Bronchial epithelial cell (primary cell): ENCODE data around the gene HCN2. TPM values are rescaled to one million over a fixed set of nuclear protein-coding genes. Genes with fewer than 3 reads are reported as not detected.

Source experiments
- DNase-seq: peaks from one replicate; pipeline ENCODE4 v3.0.0-alpha.2; 2010; ENCODE audit warnings: low read depth
- FAIRE-seq: peaks from 2 replicates; lab custom pipeline; 2011; peaks lifted over from hg19 to GRCh38; lab: Jason Lieb, UNC
- H3K27me3 ChIP-seq: 2 replicates; pipeline ENCODE4 v1.5.1; 2011; ENCODE audit warnings: low read length; ENCODE audit not compliant: control insufficient read depth, insufficient read depth
- H3K36me3 ChIP-seq: 2 replicates; pipeline ENCODE4 v1.5.1; 2011; ENCODE audit warnings: low read length; ENCODE audit not compliant: control insufficient read depth, insufficient read depth
- H3K4me3 ChIP-seq: 2 replicates; pipeline ENCODE4 v1.5.1; 2011; ENCODE audit warnings: mild to moderate bottlenecking, low read depth, low read length, control low read depth
- total RNA-seq: library from RNA; depleted of rRNA; stranded (reverse); fragments of >200 nt; gene quantifications from 2 replicates; pipeline ENCODE4 v1.2.1, GENCODE V29; 2014
- TF ChIP-seq, protein P1 (sequence below): IDR thresholded peaks from 2 replicates; pipeline ENCODE4 v1.5.1; 2011; ENCODE audit warnings: mild to moderate bottlenecking, moderate library complexity, low read length, control low read depth, inconsistent platforms; ENCODE audit not compliant: insufficient read depth, severe bottlenecking

HCN2 gene
- total RNA-seq, 1 donor from 2014 or later = under 0.01 TPM

DNA sequence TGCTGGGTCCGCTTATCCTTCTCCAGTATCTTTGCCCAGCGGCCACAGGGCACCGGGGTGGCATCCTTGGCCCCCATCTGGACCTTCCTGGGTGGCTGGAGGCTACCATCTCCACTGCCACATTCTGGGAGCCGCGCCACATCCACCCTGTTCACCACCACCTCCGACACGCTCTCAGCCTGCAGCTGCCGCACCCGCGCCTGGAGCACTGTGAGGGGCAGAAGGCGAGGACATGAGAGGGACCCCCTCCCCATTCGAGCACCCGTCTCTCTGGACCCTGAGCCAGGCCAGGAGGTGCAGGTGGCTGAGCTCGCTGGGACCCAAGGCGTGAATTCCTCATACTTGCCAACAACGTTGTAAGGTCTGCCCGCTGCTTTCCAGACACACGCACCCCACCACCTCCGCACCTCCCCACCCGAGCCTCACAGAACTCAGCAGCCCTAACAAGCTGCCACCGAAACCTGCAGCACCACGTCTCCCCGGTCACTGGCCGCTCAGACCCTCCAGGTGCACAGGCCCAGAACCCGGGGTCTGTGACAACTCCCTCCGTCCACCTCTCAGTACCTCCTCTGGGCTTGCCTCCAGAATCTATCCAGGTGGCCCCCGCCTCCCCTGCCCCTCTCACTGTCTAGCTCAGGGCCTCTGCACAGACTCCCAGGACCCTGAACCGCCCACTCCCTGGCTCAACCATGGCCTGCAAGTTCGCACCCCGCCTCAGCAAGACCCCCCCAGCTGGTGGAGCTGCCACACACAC is 40.5 kb downstream of the HCN2 start:
- FAIRE-seq = no peak
- no peak for DNase-seq
- TF ChIP-seq, protein P1, sequence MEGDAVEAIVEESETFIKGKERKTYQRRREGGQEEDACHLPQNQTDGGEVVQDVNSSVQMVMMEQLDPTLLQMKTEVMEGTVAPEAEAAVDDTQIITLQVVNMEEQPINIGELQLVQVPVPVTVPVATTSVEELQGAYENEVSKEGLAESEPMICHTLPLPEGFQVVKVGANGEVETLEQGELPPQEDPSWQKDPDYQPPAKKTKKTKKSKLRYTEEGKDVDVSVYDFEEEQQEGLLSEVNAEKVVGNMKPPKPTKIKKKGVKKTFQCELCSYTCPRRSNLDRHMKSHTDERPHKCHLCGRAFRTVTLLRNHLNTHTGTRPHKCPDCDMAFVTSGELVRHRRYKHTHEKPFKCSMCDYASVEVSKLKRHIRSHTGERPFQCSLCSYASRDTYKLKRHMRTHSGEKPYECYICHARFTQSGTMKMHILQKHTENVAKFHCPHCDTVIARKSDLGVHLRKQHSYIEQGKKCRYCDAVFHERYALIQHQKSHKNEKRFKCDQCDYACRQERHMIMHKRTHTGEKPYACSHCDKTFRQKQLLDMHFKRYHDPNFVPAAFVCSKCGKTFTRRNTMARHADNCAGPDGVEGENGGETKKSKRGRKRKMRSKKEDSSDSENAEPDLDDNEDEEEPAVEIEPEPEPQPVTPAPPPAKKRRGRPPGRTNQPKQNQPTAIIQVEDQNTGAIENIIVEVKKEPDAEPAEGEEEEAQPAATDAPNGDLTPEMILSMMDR = no peak
- no peaks in the 10 kb centered on the region for H3K27me3 ChIP-seq
- H3K36me3 ChIP-seq = peaks cover 1% of the 10 kb centered on the region
- H3K4me3 ChIP-seq = no peak overlapping the region

DNA sequence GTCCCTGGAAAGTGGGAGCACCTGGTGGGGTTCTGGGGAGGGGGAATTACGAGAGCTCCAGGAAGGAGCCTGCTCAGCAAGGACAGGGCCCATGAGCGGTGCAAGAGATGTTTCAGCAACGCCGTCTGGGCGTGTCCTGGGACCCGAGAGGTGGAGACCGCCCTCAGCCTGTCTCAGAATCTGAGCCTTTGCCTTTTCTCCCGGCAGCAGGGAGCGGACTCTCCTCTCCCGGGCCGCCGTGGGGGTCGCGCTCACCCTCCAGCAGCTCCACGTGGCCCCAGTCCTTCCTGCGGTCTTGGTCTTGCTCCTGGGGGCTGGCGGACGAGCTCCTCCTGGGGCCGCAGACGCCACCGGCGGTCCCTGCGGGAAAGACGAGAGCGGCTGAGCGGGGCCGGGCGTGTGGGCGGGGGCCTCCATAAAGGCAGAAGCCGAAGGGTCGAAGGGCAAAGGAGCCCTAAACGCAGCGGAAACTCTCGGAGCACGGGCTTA is 42.9 kb downstream of the HCN2 start:
- TF ChIP-seq, protein P1 = no peak
- Histone ChIP-seq H3K27me3 (no peaks in the 10 kb centered on the region), H3K36me3 (peaks cover 1% of the 10 kb centered on the region), H3K4me3 (peak overlapping the region; percentile 53)
- FAIRE-seq = no peak
- peak; percentile 24 for DNase-seq

DNA sequence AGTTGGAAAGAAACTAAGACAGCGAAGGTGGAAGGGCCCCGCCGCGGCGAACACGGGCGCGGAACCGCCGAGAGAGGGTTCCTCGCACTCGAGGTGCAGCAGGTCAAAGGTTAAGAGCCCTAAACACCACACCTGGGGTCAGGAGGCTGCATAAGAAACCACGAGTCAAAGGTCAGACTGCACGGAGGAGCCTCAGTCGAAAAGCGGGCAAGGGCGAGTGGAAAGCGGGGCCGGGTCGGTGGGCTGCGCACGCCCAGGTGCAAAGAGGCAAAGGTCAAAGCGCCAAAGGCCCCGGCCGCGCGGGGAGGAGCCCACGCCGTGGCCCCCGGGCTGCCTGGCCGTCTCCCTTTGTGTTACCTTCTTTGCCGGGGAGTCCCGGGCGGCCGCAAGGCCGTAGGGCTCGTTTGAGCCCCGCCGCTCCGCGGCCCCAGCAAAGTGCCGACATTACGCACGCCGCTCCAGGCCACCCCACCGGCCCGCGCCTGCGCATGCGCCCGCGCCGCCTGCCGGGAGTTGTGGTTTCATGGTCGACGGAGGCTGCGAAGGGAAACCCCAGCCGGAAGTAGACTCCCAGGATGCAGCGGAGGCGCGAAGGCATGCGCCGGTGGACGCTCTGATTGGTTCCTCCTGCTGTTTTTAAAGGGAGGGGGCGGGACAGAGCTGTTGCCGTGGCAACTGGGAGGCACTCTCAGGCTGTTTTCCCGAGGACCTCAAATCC is 43.5 kb downstream of the HCN2 start, which contains the start of gene POLRMT:
POLRMT (minus strand) TSS at position 470 of the 718 bp plus-strand sequence; CDS start at position 445, 25 bp downstream.
- FAIRE-seq (no peak), DNase-seq (peak; percentile 95)
- peak within 1 kb of the TSS; percentile 53 for H3K4me3 ChIP-seq
- TF ChIP-seq, protein P1 = peak; percentile 20
- no peaks in the 10 kb centered on the region for H3K27me3 ChIP-seq
- H3K36me3 ChIP-seq = peaks cover 1% of the 10 kb centered on the region

DNA sequence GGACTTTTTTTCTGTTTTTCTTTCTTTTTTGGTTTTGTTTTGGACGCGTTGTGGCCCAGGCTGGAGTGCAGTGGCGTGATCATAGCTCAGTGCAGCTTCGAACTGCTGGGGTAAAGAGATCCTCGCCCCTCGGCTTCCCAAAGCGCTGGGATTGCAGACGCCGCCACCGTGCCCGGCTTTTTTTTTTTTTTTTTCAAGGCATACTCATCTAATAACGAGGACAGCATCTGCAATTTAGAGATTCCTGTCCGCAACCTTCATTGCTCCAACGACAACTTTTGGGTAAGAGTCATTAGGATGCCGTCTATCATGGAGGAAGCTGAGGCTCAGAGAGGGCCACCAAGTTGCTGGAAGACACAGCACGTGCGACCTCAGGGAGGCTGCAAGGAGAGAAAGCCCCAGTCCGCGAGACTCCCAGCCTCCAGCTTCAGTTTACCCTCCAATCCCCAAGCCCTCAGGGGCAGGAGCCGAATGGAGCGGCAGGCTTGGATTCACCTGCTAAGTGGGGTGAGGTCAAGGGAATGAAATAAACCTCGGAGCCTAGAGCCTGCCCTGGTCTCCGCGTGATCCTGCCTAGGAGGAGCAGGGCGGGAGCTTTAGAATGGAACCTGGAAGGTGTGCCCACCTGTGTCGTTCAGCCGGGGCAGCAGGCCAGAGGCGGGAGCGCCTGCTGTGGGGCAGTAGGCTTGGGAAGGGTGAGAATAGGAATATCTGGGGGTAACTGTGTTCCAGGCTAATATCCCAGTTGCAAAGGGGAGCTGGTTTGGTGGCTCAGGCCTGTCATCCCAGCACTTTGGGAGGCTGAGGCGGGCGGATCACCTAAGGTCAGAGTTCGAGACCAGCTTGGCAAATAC is 44.3 kb downstream of the HCN2 start:
- TF ChIP-seq, protein P1 = no peak
- FAIRE-seq = no peak

DNA sequence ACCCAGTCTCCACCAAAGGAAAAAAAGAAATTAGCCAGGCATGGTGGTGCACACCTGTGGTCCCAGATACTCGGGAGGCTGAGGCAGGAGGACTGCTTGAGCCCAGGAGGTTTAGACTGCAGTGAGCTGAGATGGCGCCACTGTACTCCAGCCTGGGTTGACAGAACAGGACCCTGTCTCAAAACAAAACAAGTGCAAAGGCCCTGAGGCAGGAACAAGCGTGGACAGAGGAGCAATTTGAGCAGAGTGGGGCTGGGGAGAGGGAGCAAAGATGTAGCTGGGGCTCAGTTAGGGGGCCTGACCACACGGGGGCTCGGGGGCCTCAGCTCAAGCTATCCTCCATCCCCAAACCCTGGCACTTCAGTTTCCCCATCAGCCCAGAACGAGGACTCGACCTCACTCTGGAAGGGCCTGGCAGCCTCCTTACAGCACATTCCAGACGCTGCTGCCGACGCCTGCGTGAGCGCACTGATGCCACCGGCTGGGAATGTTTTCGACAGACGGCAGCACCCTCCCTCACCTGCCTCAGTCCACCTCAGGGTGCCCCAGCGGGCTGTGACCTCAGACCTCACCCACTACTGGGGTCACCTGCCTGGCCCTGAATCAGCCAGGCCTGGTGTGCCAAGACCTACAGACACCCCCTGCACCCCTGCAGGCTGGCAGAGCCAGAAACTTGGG is 45.4 kb downstream of the HCN2 start:
- H3K27me3 ChIP-seq = no peaks in the 10 kb centered on the region
- FAIRE-seq (no peak), DNase-seq (no peak)
- H3K36me3 ChIP-seq = peaks cover 1% of the 10 kb centered on the region
- TF ChIP-seq, protein P1 = no peak
- no peak overlapping the region for H3K4me3 ChIP-seq

More for the DNA sequence above, 44.3 kb downstream of the HCN2 start:
- Histone ChIP-seq H3K36me3 (peaks cover 1% of the 10 kb centered on the region), H3K4me3 (peak overlapping the region; percentile 53), H3K27me3 (no peaks in the 10 kb centered on the region)
- DNase-seq = no peak
